CD1c-positive myeloid dendritic cell (primary cell): ENCODE results near the gene NFIA.

Experiments used
- DNase-seq: peaks from one replicate; pipeline ENCODE4 v3.0.0-alpha.2; 2016; ENCODE audit errors: extremely low spot score

Gene NFIA

GRCh38 chr1:61432616-61433388 lies 350.4 kb downstream of the NFIA start:
- no peak for DNase-seq

GRCh38 chr1:61433646-61434045 lies 351.3 kb downstream of the NFIA start:
- DNase-seq = no peak

- DNase-seq = no peak
Observed at GRCh38 chr1:61434276-61434675, 351.9 kb downstream of the NFIA start.

- no peak for DNase-seq
Observed at GRCh38 chr1:61435226-61435625, 352.9 kb downstream of the NFIA start.

GRCh38 chr1:61436016-61436415 lies 353.7 kb downstream of the NFIA start:
- no peak for DNase-seq

- DNase-seq = no peak
Observed at GRCh38 chr1:61436491-61437120, 354.2 kb downstream of the NFIA start.

GRCh38 chr1:61439234-61439633 lies 356.9 kb downstream of the NFIA start:
- DNase-seq = no peak

GRCh38 chr1:61441723-61442262 lies 359.4 kb downstream of the NFIA start:
- DNase-seq = no peak

GRCh38 chr1:61442544-61442943 lies 360.2 kb downstream of the NFIA start:
- DNase-seq = no peak

GRCh38 chr1:61444288-61444687 lies 361.9 kb downstream of the NFIA start:
- no peak for DNase-seq

- DNase-seq = no peak
Observed at GRCh38 chr1:61445269-61445825, 363.0 kb downstream of the NFIA start.

GRCh38 chr1:61446531-61446991 lies 364.2 kb downstream of the NFIA start:
- no peak for DNase-seq

GRCh38 chr1:61447106-61447967 lies 365.0 kb downstream of the NFIA start:
- no peak for DNase-seq

GRCh38 chr1:61447968-61448430 lies 365.6 kb downstream of the NFIA start:
- DNase-seq = no peak

- DNase-seq = no peak
Observed at GRCh38 chr1:61448914-61449313, 366.6 kb downstream of the NFIA start.

GRCh38 chr1:61449410-61449809 lies 367.0 kb downstream of the NFIA start:
- no peak for DNase-seq

GRCh38 chr1:61450454-61450853 lies 368.1 kb downstream of the NFIA start:
- DNase-seq = no peak

- peak; percentile 21 for DNase-seq
Observed at GRCh38 chr1:61450872-61451571, 368.7 kb downstream of the NFIA start.

- no peak for DNase-seq
Observed at GRCh38 chr1:61451572-61451968, 369.2 kb downstream of the NFIA start.

GRCh38 chr1:61452176-61453035 lies 370.0 kb downstream of the NFIA start:
- DNase-seq = peak; percentile 35
